GM12878 (cell line): Measurements from ENCODE around the gene WWOX. TPM values are rescaled to one million over a fixed set of nuclear protein-coding genes. Genes with fewer than 3 reads are reported as not detected.

Experiments used
- ATAC-seq: fragments of 200-7000 bp; cut with Tn5 transposase; 3 replicates; pipeline ENCODE4 v1.9.1; 2020; ENCODE audit warnings: mild to moderate bottlenecking, moderate library complexity
- BruUV-seq: library from RNA; stranded (reverse); fragments of 400-500 nt; replicated peaks from 2 replicates; lab custom pipeline; 2021; lab: Mats Ljungman, UMichigan
- CTCF ChIA-PET: fragments of 300-600 bp; sonication (Branson Sonifier 250); formaldehyde crosslinking; extraction: SDS; loops from one replicate; lab custom pipeline; 2021; ENCODE audit warnings: inconsistent platforms; lab: Yijun Ruan, JAX
- POLR2A ChIA-PET: fragments of 350-600 bp; formaldehyde crosslinking; extraction: SDS; loops from one replicate; lab custom pipeline; 2021; ENCODE audit warnings: inconsistent platforms; lab: Charles Lee
- RAD21 ChIA-PET: fragments of 300-600 bp; sonication (Branson Sonifier 250); formaldehyde crosslinking; loops from one replicate; lab custom pipeline; 2023; ENCODE audit warnings: antibody characterized with exemption; ENCODE audit not compliant: unreplicated experiment; lab: Charles Lee
- SMC1A ChIA-PET: fragments of 300-600 bp; sonication (Branson Sonifier 250); formaldehyde crosslinking; loops from one replicate; lab custom pipeline; 2023; ENCODE audit not compliant: unreplicated experiment, uncharacterized antibody; lab: Charles Lee
- DNase-seq: peaks from one replicate; pipeline ENCODE4 v3.0.0-alpha.2; 2011; ENCODE audit warnings: low read depth, low spot score
- FAIRE-seq: peaks from 3 replicates; lab custom pipeline; 2011; peaks lifted over from hg19 to GRCh38; lab: Jason Lieb, UNC
- H2AFZ ChIP-seq: 2 replicates; pipeline ENCODE4 v1.6.0; 2011; ENCODE audit warnings: low read depth, low read length, control low read depth; ENCODE audit not compliant: control insufficient read depth
- H3K27ac ChIP-seq: 2 replicates; pipeline ENCODE4 v1.5.1; 2011; ENCODE audit warnings: control low read depth; ENCODE audit not compliant: control insufficient read depth, insufficient read depth
- H3K27me3 ChIP-seq, 2 experiments: replicated peaks in 1 of 2; 2 replicates each; pipeline versions ENCODE4 v1.6.0 to v1.6.1; 2011; ENCODE audit warnings: low read length in 1 of 2; ENCODE audit not compliant: control insufficient read depth in 2 of 2, insufficient read depth in 2 of 2
- H3K36me3 ChIP-seq, 2 experiments: 2 replicates each; pipeline ENCODE4 v1.5.1; 2011; ENCODE audit warnings: low read length in 1 of 2; ENCODE audit not compliant: control insufficient read depth in 2 of 2, insufficient read depth in 2 of 2
- H3K4me1 ChIP-seq: 2 replicates; pipeline ENCODE4 v1.6.1; 2011; ENCODE audit warnings: mild to moderate bottlenecking, low read length, moderate library complexity, mixed read lengths; ENCODE audit not compliant: control insufficient read depth, insufficient read depth
- H3K4me2 ChIP-seq: 2 replicates; pipeline ENCODE4 v1.6.0; 2011; ENCODE audit warnings: control low read depth; ENCODE audit not compliant: control insufficient read depth, insufficient read depth
- H3K4me3 ChIP-seq: fragments of 200-600 bp; sonication (generic); 2 replicates; pipeline ENCODE4 v1.5.1; 2016
- H3K79me2 ChIP-seq: 2 replicates; pipeline ENCODE4 v1.6.0; 2011; ENCODE audit warnings: low read length; ENCODE audit not compliant: control insufficient read depth, insufficient read depth
- H3K9ac ChIP-seq: 2 replicates; pipeline ENCODE4 v1.8.0; 2011; ENCODE audit warnings: low read length, control low read depth, mixed read lengths; ENCODE audit not compliant: control insufficient read depth, insufficient read depth
- H3K9me3 ChIP-seq: replicated peaks from 3 replicates; pipeline ENCODE4 v1.5.1; 2011; ENCODE audit warnings: mild to moderate bottlenecking, low read length; ENCODE audit not compliant: control insufficient read depth, insufficient read depth
- H4K20me1 ChIP-seq: 2 replicates; pipeline ENCODE4 v1.6.0; 2011; ENCODE audit not compliant: control insufficient read depth, insufficient read depth
- CREB1 ChIP-seq: IDR thresholded peaks from 2 replicates; pipeline ENCODE4 v1.6.1; 2012; ENCODE audit warnings: low read depth, mild to moderate bottlenecking, inconsistent platforms
- EGR1 ChIP-seq, 2 experiments: IDR thresholded peaks; 1 replicate in 1 of 2; 2 replicates in 1 of 2; pipeline ENCODE4 v1.6.1; 2011 to 2012; ENCODE audit warnings: low read depth in 2 of 2, low read length in 2 of 2, borderline replicate concordance in 1 of 2, mild to moderate bottlenecking in 1 of 2, moderate library complexity in 1 of 2
- EZH2 ChIP-seq: IDR thresholded peaks from 2 replicates; pipeline ENCODE4 v1.6.1; 2012; ENCODE audit warnings: low read depth, mild to moderate bottlenecking, control low read depth, inconsistent platforms, low read length, borderline replicate concordance; ENCODE audit not compliant: control insufficient read depth
- MTA2 ChIP-seq: fragments of 450-650 bp; IDR thresholded peaks from 2 replicates; pipeline ENCODE4 v1.6.1; 2016; ENCODE audit warnings: low read depth, mild to moderate bottlenecking, moderate library complexity
- MXI1 ChIP-seq: fragments of 150-350 bp; IDR thresholded peaks from 2 replicates; pipeline ENCODE4 v1.6.1; 2011; ENCODE audit warnings: low read depth, mild to moderate bottlenecking, inconsistent platforms, low read length, improper control_type of control experiment
- MYC ChIP-seq: IDR thresholded peaks from 2 replicates; pipeline ENCODE4 v1.6.1; 2011; ENCODE audit warnings: mild to moderate bottlenecking, low read length, moderate library complexity, inconsistent platforms; ENCODE audit not compliant: insufficient read depth, insufficient replicate concordance, insufficient read length, severe bottlenecking
- NBN ChIP-seq: fragments of 450-650 bp; IDR thresholded peaks from 2 replicates; pipeline ENCODE4 v1.6.1; 2016
- NFXL1 ChIP-seq: fragments of 450-650 bp; IDR thresholded peaks from 2 replicates; pipeline ENCODE4 v1.6.1; 2017; ENCODE audit warnings: antibody characterized with exemption, mild to moderate bottlenecking, borderline replicate concordance
- NR2C2 ChIP-seq: IDR thresholded peaks from 2 replicates; pipeline ENCODE4 v1.6.1; 2011; ENCODE audit warnings: borderline replicate concordance, low read depth; ENCODE audit not compliant: control insufficient read depth, insufficient read length
- NR2F1 ChIP-seq: fragments of 450-650 bp; conservative IDR thresholded peaks from 2 replicates; pipeline ENCODE4 v1.6.1; 2017; ENCODE audit warnings: mild to moderate bottlenecking
- SMAD5 ChIP-seq: IDR thresholded peaks from 2 replicates; pipeline ENCODE4 v1.6.1; 2016; ENCODE audit warnings: antibody characterized with exemption, low read depth
- STAT1 ChIP-seq: fragments of 450-650 bp; conservative IDR thresholded peaks from 2 replicates; pipeline ENCODE4 v1.6.1; 2014; ENCODE audit warnings: antibody characterized with exemption, mild to moderate bottlenecking
- WRNIP1 ChIP-seq: IDR thresholded peaks from 2 replicates; pipeline ENCODE4 v1.6.1; 2011; ENCODE audit warnings: low read depth, low read length, improper control_type of control experiment, borderline replicate concordance
- ZNF207 ChIP-seq: fragments of 450-650 bp; IDR thresholded peaks from 2 replicates; pipeline ENCODE4 v1.6.1; 2014; ENCODE audit warnings: antibody characterized with exemption, mild to moderate bottlenecking, borderline replicate concordance
- WGBS: methylation state at CpG from one replicate; pipeline ENCODE4 v1.1.6; 2016; ENCODE audit warnings: low lambda C conversion rate; ENCODE audit not compliant: insufficient replicate concordance, insufficient coverage; ENCODE audit errors: missing lambda C conversion rate; 5-methylcytosine and 5-hydroxymethylcytosine counted together
- in situ Hi-C: fragments of 300-500 bp; cut with MboI; formaldehyde crosslinking; loops from 9 replicates; pipeline ENCODE4 v1.14.3; 2018; ENCODE audit warnings: mixed read lengths
- intact Hi-C: fragments of 100-400 bp; cut with micrococcal nuclease; formaldehyde crosslinking; loops from one replicate; pipeline ENCODE4 v1.14.2; 2022; ENCODE audit not compliant: unreplicated experiment
- polyA plus RNA-seq, 11 experiments: library from polyadenylated mRNA; depleted of rRNA in 4 of 11; unstranded in 6 of 11; stranded (reverse) in 5 of 11; fragments of >200 nt; fragmentation: Nextera tagmentation in 4 of 11; fragmentation: Illumina TruSeq in 1 of 11; extraction: Ambion mirVana in 4 of 11; extraction: Trizol in 1 of 11; gene quantifications; 1 replicate in 1 of 11; 2 replicates in 10 of 11; pipeline versions ENCODE4 v1.2.1 to v1.2.3, GENCODE V29; 2011 to 2016; ENCODE audit warnings: inconsistent platforms in 2 of 11, missing spikeins in 2 of 11, low read depth in 1 of 11
- total RNA-seq, 4 experiments: library from RNA; depleted of rRNA in 3 of 4; stranded (reverse); fragments of >200 nt in 3 of 4; fragmentation: Illumina TruSeq in 1 of 4; extraction: Trizol in 1 of 4; gene quantifications; 2 replicates each; pipeline versions ENCODE4 v1.2.1 to v1.2.3, GENCODE V29; 2013 to 2021
- TF ChIP-seq, protein P1 (sequence below): IDR thresholded peaks from 2 replicates; pipeline ENCODE4 v1.6.1; 2011; ENCODE audit warnings: borderline replicate concordance, low read depth, mild to moderate bottlenecking, moderate library complexity, low read length; ENCODE audit not compliant: insufficient read depth, poor library complexity, severe bottlenecking
- TF ChIP-seq, protein P2 (sequence below): IDR thresholded peaks from 2 replicates; pipeline ENCODE4 v1.6.1; 2011; ENCODE audit warnings: mild to moderate bottlenecking, low read depth, low read length, moderate library complexity; ENCODE audit not compliant: insufficient replicate concordance
- TF ChIP-seq, protein P3 (sequence below): IDR thresholded peaks from 2 replicates; pipeline ENCODE4 v1.6.1; 2012; ENCODE audit warnings: low read length, inconsistent platforms
- TF ChIP-seq, protein P4 (sequence below): fragments of 450-650 bp; conservative IDR thresholded peaks from 2 replicates; pipeline ENCODE4 v1.6.1; 2017; ENCODE audit warnings: mild to moderate bottlenecking, moderate library complexity
- TF ChIP-seq, protein P5 (sequence below): IDR thresholded peaks from 2 replicates; pipeline ENCODE4 v1.6.1; 2011; ENCODE audit warnings: low read depth, mild to moderate bottlenecking, low read length, moderate library complexity, borderline replicate concordance; ENCODE audit errors: extremely low read depth

The WWOX gene
- total and polyA plus RNA-seq, 10 of the 15 experiments (the other 5 are each of a cell fraction or from before 2014, with no cell fraction given): 2.8 to 24.4 (median 17.8) TPM

DNA sequence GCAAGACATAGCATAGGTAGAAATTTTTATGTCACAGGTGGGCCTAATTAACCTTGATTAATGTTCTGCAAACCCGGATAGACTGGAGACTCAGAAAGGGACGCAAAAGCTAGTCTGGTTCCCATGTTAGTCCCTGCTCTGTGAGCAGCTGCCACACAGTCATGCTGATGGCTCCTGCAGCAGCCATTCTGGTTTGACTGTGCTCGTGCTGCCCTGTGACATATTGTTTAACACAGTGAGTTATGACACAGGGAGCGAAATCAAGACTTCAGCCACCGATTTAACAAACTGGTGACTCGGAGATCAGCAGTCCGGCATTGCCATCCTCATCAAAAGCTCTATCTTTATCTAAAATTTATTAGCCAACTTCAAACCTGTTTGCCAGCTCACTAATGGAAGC, 169.8 kb downstream of the WWOX start:
- no peaks in the 10 kb centered on the region for H4K20me1 ChIP-seq
- no peaks in the 10 kb centered on the region for H3K4me1 ChIP-seq
- ChIA-PET CTCF (no interaction called here), RAD21 (no interaction called here), POLR2A (no interaction called here), SMC1A (no interaction called here)
- in situ Hi-C loops (no loop called here), intact Hi-C loops (no loop called here)
- H3K9ac ChIP-seq: no peak overlapping the region
- H3K79me2 ChIP-seq: no peaks in the 10 kb centered on the region
- 64% methylated on average over 7 of the region's 7 CpGs for WGBS
- no TSS peak for BruUV-seq
- no peak overlapping the region for H2AFZ ChIP-seq
- no peak for ATAC-seq
- no peak for FAIRE-seq
- H3K4me2 ChIP-seq: no peak overlapping the region
- H3K27me3 ChIP-seq: no peaks in the 10 kb centered on the region
- H3K36me3 ChIP-seq: no peaks in the 10 kb centered on the region
- no peak overlapping the region for H3K4me3 ChIP-seq
- no peak overlapping the region for H3K27ac ChIP-seq
- no peaks in the 10 kb centered on the region for H3K9me3 ChIP-seq
- DNase-seq: no peak
- TF ChIP-seq, protein P1, sequence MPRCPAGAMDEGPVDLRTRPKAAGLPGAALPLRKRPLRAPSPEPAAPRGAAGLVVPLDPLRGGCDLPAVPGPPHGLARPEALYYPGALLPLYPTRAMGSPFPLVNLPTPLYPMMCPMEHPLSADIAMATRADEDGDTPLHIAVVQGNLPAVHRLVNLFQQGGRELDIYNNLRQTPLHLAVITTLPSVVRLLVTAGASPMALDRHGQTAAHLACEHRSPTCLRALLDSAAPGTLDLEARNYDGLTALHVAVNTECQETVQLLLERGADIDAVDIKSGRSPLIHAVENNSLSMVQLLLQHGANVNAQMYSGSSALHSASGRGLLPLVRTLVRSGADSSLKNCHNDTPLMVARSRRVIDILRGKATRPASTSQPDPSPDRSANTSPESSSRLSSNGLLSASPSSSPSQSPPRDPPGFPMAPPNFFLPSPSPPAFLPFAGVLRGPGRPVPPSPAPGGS: no peak
- TF ChIP-seq MXI1 (no peak), EZH2 (no peak), CREB1 (no peak), NFXL1 (no peak), STAT1 (no peak), MYC (no peak), WRNIP1 (no peak), SMAD5 (no peak), MTA2 (no peak), NR2C2 (no peak), NR2F1 (no peak), EGR1 (IDR thresholded peaks at IDR 0.05; ENCODE audit: borderline replicate concordance in 1 of 2, low read depth in 2 of 2, low read length in 2 of 2) (no peak), ZNF207 (no peak), NBN (no peak)
- TF ChIP-seq, protein P2, sequence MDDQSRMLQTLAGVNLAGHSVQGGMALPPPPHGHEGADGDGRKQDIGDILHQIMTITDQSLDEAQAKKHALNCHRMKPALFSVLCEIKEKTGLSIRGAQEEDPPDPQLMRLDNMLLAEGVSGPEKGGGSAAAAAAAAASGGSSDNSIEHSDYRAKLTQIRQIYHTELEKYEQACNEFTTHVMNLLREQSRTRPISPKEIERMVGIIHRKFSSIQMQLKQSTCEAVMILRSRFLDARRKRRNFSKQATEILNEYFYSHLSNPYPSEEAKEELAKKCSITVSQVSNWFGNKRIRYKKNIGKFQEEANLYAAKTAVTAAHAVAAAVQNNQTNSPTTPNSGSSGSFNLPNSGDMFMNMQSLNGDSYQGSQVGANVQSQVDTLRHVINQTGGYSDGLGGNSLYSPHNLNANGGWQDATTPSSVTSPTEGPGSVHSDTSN: no peak
- TF ChIP-seq, protein P3, sequence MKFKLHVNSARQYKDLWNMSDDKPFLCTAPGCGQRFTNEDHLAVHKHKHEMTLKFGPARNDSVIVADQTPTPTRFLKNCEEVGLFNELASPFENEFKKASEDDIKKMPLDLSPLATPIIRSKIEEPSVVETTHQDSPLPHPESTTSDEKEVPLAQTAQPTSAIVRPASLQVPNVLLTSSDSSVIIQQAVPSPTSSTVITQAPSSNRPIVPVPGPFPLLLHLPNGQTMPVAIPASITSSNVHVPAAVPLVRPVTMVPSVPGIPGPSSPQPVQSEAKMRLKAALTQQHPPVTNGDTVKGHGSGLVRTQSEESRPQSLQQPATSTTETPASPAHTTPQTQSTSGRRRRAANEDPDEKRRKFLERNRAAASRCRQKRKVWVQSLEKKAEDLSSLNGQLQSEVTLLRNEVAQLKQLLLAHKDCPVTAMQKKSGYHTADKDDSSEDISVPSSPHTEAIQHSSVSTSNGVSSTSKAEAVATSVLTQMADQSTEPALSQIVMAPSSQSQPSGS: no peak
- TF ChIP-seq, protein P4, sequence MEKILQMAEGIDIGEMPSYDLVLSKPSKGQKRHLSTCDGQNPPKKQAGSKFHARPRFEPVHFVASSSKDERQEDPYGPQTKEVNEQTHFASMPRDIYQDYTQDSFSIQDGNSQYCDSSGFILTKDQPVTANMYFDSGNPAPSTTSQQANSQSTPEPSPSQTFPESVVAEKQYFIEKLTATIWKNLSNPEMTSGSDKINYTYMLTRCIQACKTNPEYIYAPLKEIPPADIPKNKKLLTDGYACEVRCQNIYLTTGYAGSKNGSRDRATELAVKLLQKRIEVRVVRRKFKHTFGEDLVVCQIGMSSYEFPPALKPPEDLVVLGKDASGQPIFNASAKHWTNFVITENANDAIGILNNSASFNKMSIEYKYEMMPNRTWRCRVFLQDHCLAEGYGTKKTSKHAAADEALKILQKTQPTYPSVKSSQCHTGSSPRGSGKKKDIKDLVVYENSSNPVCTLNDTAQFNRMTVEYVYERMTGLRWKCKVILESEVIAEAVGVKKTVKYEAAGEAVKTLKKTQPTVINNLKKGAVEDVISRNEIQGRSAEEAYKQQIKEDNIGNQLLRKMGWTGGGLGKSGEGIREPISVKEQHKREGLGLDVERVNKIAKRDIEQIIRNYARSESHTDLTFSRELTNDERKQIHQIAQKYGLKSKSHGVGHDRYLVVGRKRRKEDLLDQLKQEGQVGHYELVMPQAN: no peak
- TF ChIP-seq, protein P5, sequence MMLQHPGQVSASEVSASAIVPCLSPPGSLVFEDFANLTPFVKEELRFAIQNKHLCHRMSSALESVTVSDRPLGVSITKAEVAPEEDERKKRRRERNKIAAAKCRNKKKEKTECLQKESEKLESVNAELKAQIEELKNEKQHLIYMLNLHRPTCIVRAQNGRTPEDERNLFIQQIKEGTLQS: no peak
